Immature natural killer cell (primary cell): ENCODE data around the gene UTP14C. TPM values are rescaled to one million over a fixed set of nuclear protein-coding genes. Genes with fewer than 3 reads are reported as not detected.

ENCODE experiments used
- DNase-seq, 3 donors: peaks; one replicate each; pipeline ENCODE4 v3.0.0; 2022; ENCODE audit warnings: mixed read lengths in 1 of 3
- H3K27ac Mint-ChIP-seq, 6 donors: one replicate each; pipeline ENCODE4 v1.8.0; 2020; ENCODE audit warnings: mixed read lengths in 6 of 6, mild to moderate bottlenecking in 5 of 6, inconsistent platforms in 4 of 6, moderate library complexity in 3 of 6
- H3K27me3 Mint-ChIP-seq, 3 donors: one replicate each; pipeline ENCODE4 v1.8.0; 2020 to 2021; ENCODE audit warnings: low read depth in 3 of 3, mild to moderate bottlenecking in 3 of 3, mixed read lengths in 3 of 3, moderate library complexity in 3 of 3, inconsistent platforms in 1 of 3
- H3K36me3 Mint-ChIP-seq, 3 donors: one replicate each; pipeline ENCODE4 v1.8.0; 2020; ENCODE audit warnings: mixed read lengths in 3 of 3, inconsistent platforms in 2 of 3, mild to moderate bottlenecking in 2 of 3
- H3K4me1 Mint-ChIP-seq, 2 donors: one replicate each; pipeline ENCODE4 v1.8.0; 2020; ENCODE audit warnings: inconsistent platforms in 2 of 2, mild to moderate bottlenecking in 2 of 2, mixed read lengths in 2 of 2, moderate library complexity in 1 of 2
- H3K4me3 Mint-ChIP-seq, 5 donors: one replicate each; pipeline ENCODE4 v1.8.0; 2020; ENCODE audit warnings: mild to moderate bottlenecking in 5 of 5, mixed read lengths in 5 of 5, inconsistent platforms in 3 of 5, moderate library complexity in 3 of 5
- H3K9me3 Mint-ChIP-seq, 6 donors: one replicate each; pipeline ENCODE4 v1.8.0; 2020; ENCODE audit warnings: mild to moderate bottlenecking in 6 of 6, mixed read lengths in 6 of 6, inconsistent platforms in 4 of 6, moderate library complexity in 3 of 6
- polyA plus RNA-seq, 3 donors: library from polyadenylated mRNA; unstranded; fragments of 300-500 nt; fragmentation: Illumina TruSeq; gene quantifications; one replicate each; pipeline ENCODE4 v1.2.3, GENCODE V29; 2021

The UTP14C gene
- polyA plus RNA-seq, 3 donors from 2014 or later, result 1.5 to 2.6 (median 2.3) TPM

DNA sequence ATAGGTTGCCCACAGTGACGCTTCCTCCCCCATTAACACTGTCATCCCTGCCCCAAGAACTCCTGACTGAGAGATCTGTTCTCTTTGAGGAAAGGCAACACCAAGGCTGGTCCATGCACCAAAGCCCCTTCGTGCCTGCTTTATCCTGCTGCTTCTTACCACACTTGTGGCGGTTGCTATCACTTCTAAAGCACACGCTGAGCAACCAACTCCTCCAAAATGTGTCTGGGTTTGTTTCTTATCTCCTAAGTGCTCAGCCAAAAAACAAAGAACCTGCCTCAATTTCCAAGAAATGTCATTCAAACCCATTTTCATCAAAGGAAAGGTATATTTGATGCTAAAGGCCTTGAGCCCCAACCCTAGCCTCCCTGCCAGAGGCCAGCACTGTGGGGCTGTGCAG lies 27.9 kb upstream of the UTP14C start:
- H3K9me3 Mint-ChIP-seq, result no peaks in the 10 kb centered on the region

DNA sequence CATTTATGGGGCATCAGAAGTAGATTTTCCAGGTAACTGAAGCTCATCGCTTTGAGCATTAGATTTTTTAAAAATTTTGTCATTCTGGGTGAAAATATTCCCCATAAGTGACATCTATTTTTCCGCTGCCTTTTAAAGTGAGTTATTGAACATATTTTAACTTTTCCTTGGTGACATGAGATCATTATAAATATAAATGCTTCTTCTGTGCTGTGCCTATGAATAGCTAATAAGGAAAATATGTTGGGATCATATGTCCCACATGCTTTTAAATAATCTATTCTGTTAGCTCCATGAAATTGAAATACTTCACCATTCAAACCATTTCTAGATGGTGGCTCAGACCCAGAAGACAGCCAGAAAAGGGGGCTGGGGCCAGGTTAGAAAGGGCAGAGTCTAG lies 27.3 kb upstream of the UTP14C start:
- no peak for DNase-seq
- no peaks in the 10 kb centered on the region for H3K36me3 Mint-ChIP-seq
- H3K27ac Mint-ChIP-seq, result no peak overlapping the region
- no peak overlapping the region for H3K4me3 Mint-ChIP-seq
- peaks cover 4 to 8% (median 7%) of the 10 kb centered on the region in 3 donors for H3K27me3 Mint-ChIP-seq
- H3K4me1 Mint-ChIP-seq, result no peaks in the 10 kb centered on the region
- H3K9me3 Mint-ChIP-seq, result no peaks in the 10 kb centered on the region

More for the DNA sequence above, 27.9 kb upstream of the UTP14C start:
- Mint-ChIP-seq H3K36me3 (no peaks in the 10 kb centered on the region), H3K4me3 (no peak overlapping the region), H3K4me1 (no peaks in the 10 kb centered on the region), H3K27me3 (peaks cover 4 to 9% (median 8%) of the 10 kb centered on the region in 3 donors), H3K27ac (no peak overlapping the region)
- no peak for DNase-seq

DNA sequence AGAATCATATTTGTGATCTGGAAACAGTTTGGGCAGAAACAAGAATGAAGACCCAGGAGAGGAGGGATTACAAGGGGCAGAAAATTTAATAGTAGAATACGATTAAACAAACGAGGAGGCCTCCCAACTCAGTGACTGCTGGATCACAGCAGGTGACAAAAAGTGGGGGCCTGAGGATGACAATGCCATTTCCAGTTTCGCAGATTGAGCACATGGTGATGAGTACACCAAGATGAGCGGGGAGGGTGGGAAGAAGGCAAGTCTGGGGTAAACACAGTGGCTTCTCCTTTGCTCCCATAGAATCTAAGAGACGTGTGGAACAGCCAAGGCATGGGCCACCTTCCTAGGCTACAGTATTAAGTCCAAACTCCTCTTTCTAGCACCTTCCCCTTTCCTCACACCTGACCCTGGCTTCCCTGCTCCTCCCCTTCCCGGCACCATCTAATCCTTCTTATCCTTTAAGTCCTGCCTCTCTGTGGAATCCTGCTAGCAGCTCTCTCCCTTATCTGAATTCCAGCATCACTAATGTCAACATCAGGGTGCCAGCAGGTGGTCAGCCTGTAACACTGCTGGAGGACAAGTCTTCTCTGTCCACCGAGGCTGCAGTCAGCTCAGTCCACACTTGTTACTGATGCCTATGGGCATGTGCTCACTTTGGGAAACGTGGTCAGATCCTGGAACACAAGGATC lies 26.7 kb upstream of the UTP14C start:
- no peaks in the 10 kb centered on the region for H3K9me3 Mint-ChIP-seq
- no peaks in the 10 kb centered on the region for H3K4me1 Mint-ChIP-seq
- H3K27me3 Mint-ChIP-seq, result peaks cover 4 to 8% (median 7%) of the 10 kb centered on the region in 3 donors
- no peaks in the 10 kb centered on the region for H3K36me3 Mint-ChIP-seq
- no peak overlapping the region for H3K27ac Mint-ChIP-seq
- no peak overlapping the region for H3K4me3 Mint-ChIP-seq
- no peak for DNase-seq

- Mint-ChIP-seq H3K4me3 (no peak overlapping the region), H3K9me3 (no peaks in the 10 kb centered on the region), H3K4me1 (no peaks in the 10 kb centered on the region), H3K27me3 (peaks cover 4 to 8% (median 7%) of the 10 kb centered on the region in 3 donors), H3K27ac (peak overlapping the region in 1 of 6 donors; percentile 14), H3K36me3 (no peaks in the 10 kb centered on the region)
- no peak for DNase-seq
Observed at GRCh38 chr13:51998723-51999509, 25.6 kb upstream of the UTP14C start.

DNA sequence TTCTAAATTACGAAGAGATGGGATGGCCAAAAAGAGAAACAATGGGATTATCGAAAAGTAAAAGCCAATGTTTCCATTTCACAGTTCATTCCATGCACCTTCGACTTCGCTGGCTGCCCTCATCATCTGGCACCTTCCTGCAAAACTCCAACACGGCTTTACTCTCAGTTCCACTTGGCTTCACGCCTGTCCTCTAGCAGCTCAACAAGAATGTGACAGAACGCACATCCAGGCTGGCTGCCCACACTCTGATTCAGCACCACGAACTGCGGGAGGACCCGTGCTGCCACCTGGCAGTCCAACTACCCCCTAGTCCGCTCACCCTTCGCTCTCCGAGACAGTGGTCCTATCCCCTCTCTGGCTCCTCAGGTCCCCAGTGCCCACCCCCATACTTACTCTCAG lies 25.0 kb upstream of the UTP14C start:
- no peak overlapping the region for H3K27ac Mint-ChIP-seq
- H3K36me3 Mint-ChIP-seq, result no peaks in the 10 kb centered on the region
- no peak overlapping the region for H3K4me3 Mint-ChIP-seq
- H3K27me3 Mint-ChIP-seq, result peaks cover 4 to 8% (median 5%) of the 10 kb centered on the region in 3 donors
- no peaks in the 10 kb centered on the region for H3K4me1 Mint-ChIP-seq
- no peaks in the 10 kb centered on the region for H3K9me3 Mint-ChIP-seq
- no peak for DNase-seq

DNA sequence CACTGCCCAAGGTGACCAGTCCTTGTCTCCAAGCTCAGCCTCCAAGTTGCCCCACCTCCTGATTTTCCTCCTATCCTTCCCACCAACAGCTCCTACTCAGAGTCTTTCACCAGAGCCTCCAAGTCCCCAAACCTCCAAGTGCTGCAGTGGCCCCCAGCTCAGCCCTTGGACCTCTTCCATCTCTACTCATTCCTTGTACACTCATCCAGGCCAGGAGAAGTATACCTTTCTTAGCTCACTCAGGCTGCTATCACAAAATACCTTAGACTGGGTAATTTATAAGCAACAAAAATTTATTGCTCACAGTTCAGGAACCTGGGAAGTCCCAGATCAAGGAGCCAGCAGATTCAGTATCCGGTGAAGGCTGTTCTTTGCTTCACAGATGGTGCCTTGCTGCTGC lies 24.6 kb upstream of the UTP14C start:
- Mint-ChIP-seq H3K4me1 (no peaks in the 10 kb centered on the region), H3K36me3 (no peaks in the 10 kb centered on the region), H3K27ac (no peak overlapping the region), H3K4me3 (no peak overlapping the region), H3K9me3 (no peaks in the 10 kb centered on the region), H3K27me3 (peaks cover 5 to 8% (median 6%) of the 10 kb centered on the region in 3 donors)
- no peak for DNase-seq

GRCh38 chr13:52001120-52001731 lies 23.3 kb upstream of the UTP14C start:
- DNase-seq, result peak; percentile 39 to 43 (median 41)
- no peak overlapping the region for H3K4me3 Mint-ChIP-seq
- H3K36me3 Mint-ChIP-seq, result no peaks in the 10 kb centered on the region
- no peaks in the 10 kb centered on the region for H3K4me1 Mint-ChIP-seq
- H3K27ac Mint-ChIP-seq, result no peak overlapping the region
- H3K9me3 Mint-ChIP-seq, result no peaks in the 10 kb centered on the region
- peaks cover 7 to 8% (median 8%) of the 10 kb centered on the region in 3 donors for H3K27me3 Mint-ChIP-seq

GRCh38 chr13:52002361-52002760 lies 22.1 kb upstream of the UTP14C start:
- H3K27ac Mint-ChIP-seq, result no peak overlapping the region
- peaks cover 7 to 13% (median 8%) of the 10 kb centered on the region in 3 donors for H3K27me3 Mint-ChIP-seq
- no peak overlapping the region for H3K4me3 Mint-ChIP-seq
- no peak for DNase-seq
- peaks cover 0 to 1% (median 0%) of the 10 kb centered on the region in 6 donors for H3K9me3 Mint-ChIP-seq
- H3K4me1 Mint-ChIP-seq, result no peaks in the 10 kb centered on the region
- no peaks in the 10 kb centered on the region for H3K36me3 Mint-ChIP-seq

DNA sequence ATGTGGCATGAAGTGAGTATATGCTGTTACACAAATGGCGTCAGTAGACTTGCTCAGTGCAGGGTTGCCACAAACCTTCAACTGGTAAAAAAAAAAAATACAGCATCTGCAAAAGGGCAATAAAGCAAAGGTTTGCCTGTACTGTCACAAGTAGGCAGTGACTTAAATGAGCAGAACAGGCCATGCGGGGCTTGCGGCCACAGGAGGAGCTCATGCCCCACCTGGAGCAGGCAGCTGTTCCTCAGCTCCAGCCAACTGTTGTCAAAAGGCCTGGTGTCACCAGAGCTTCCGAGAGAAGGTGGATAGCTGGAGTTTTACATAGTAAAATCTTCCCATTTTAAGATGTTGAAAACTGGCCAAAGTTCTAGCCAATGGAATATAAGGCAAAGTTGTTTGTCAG lies 20.9 kb upstream of the UTP14C start:
- H3K4me1 Mint-ChIP-seq, result no peaks in the 10 kb centered on the region
- H3K4me3 Mint-ChIP-seq, result no peak overlapping the region
- H3K9me3 Mint-ChIP-seq, result peaks cover 0 to 1% (median 0%) of the 10 kb centered on the region in 6 donors
- H3K27ac Mint-ChIP-seq, result no peak overlapping the region
- peaks cover 6 to 10% (median 10%) of the 10 kb centered on the region in 3 donors for H3K27me3 Mint-ChIP-seq
- no peak for DNase-seq
- H3K36me3 Mint-ChIP-seq, result no peaks in the 10 kb centered on the region

DNA sequence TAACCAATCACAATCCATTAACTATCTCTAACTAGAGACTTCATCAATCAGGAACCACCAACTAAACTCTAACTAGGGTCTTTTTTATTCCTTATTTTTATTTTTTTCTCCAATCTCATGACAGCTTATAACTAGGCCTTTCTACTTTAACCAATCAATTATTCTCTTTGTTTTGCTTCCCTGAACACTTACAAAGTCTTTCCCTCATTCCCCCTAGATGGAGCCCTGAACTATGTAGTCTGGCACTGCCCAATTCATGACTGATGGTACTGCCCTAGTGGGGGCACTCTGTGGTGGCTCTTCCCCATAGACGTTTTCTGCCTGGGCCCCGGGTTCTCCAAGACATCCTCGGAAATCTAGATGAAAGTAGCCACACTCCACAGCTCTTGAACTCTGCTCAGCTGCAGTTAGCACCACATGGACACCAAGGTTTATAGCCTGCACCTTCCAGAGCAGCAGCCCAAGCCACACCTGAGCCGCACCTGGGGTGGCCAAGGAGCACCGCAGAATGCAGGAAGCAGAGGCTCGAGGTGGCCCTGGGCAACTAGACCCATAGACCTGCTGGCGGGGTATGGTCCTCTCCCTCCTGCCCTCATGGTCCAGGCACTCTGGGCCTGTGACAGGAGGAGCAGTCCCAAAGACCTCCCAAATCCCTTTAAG lies 19.9 kb upstream of the UTP14C start:
- H3K4me3 Mint-ChIP-seq, result no peak overlapping the region
- H3K36me3 Mint-ChIP-seq, result no peaks in the 10 kb centered on the region
- peaks cover 2 to 10% (median 8%) of the 10 kb centered on the region in 3 donors for H3K27me3 Mint-ChIP-seq
- no peaks in the 10 kb centered on the region for H3K4me1 Mint-ChIP-seq
- H3K27ac Mint-ChIP-seq, result no peak overlapping the region
- DNase-seq, result no peak
- peaks cover 0 to 1% (median 0%) of the 10 kb centered on the region in 6 donors for H3K9me3 Mint-ChIP-seq

DNA sequence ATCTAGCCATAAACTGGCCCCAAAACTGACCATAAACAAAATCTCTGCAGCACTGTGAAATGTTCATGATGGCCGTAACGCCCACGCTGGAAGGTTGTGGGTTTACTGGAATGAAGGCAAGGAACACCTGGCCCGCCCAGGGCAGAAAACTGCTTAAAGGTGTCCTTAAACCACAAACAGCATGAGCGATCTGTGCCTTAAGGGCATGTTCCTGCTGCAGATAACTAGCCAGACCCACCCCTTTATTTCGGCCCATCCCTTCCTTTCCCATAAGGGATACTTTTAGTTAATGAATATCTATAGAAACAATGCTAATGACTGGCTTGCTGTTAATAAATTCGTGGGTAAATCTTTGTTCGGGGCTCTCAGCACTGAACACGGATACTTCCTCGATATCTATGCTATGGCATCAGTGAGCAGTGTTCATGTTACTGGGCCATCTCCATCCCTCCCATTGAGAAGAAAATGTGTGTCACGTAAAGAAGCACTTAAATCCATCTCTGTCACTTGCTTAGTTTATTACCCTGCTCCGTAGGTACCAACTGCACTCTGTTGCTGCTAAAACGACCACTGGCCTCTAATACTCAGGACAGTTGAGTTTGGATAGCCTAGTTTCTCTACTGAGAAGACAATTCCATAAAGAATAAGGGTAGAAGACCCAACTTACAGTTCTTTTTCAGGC lies 18.5 kb upstream of the UTP14C start:
- no peaks in the 10 kb centered on the region for H3K36me3 Mint-ChIP-seq
- peaks cover 0 to 1% (median 0%) of the 10 kb centered on the region in 6 donors for H3K9me3 Mint-ChIP-seq
- H3K27ac Mint-ChIP-seq, result no peak overlapping the region

DNA sequence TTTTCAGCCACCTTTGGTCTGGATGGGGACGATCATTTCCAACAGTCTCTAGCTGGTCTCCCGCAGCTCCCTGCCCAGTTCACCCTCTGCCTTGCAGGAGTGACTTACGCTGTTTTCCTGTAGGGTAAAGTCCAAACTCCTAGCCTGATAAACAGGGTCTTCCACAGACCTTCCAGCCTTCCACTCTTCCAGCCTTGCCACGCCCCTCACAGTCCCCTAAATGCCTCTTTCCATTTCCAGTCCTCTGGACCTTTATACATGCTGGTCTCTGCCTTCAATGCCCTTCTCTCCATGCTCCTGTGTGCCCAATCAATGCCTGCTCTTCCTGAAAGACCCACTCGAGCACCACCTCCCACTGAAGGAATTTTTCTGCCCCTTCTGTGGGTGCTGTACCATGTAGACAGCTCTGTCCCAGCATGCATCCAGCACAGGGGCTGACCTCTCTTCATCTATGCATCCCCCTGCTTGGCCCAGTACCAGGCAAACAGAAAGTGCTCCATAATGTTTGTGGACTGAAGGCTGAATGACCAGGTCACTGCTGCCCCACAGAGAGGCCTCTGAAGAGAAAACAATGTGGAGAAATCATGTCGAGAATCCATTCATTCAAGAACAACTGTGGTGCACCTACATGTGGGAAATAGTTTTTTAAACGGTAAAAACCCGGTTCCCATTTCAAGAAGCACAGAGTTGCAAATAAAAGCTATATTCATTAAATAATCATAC lies 17.8 kb upstream of the UTP14C start:
- peaks cover 5 to 15% (median 8%) of the 10 kb centered on the region in 3 donors for H3K27me3 Mint-ChIP-seq
- peaks cover 0 to 1% (median 0%) of the 10 kb centered on the region in 6 donors for H3K9me3 Mint-ChIP-seq
- H3K4me1 Mint-ChIP-seq, result peaks cover 5 to 8% of the 10 kb centered on the region in 2 donors
- DNase-seq, result no peak
- H3K36me3 Mint-ChIP-seq, result no peaks in the 10 kb centered on the region
- H3K27ac Mint-ChIP-seq, result no peak overlapping the region
- H3K4me3 Mint-ChIP-seq, result no peak overlapping the region

More for the DNA sequence above, 18.5 kb upstream of the UTP14C start:
- peaks cover 1 to 11% (median 8%) of the 10 kb centered on the region in 3 donors for H3K27me3 Mint-ChIP-seq
- DNase-seq, result no peak
- no peak overlapping the region for H3K4me3 Mint-ChIP-seq
- peaks cover 2 to 3% of the 10 kb centered on the region in 2 donors for H3K4me1 Mint-ChIP-seq
